Measurements from ENCODE around the gene ANAPC2. TPM values are rescaled to one million over a fixed set of nuclear protein-coding genes. Genes with fewer than 3 reads are reported as not detected.

ANAPC2 gene
- total RNA-seq, 1 donor from 2014 or later = 24.4 TPM

DNA sequence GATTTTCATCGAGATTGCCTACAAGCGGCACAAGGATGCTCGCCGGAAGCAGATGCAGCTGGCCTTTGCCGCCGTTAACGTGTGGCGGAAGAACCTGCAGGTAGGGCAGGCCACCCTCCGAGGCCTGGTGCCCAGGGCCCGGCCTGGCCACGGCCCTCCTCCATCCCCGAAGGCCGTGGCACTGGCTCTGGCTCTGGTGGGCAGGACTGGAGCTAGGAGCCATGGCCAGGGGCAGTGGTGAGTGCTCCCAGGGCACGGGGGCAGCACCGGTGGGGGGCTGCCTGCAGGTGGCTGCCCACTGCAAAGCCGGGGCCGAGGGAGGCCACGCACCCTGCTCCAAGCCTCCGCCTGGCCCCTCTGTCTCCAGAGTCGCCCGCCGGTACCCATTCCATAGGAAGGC, 24.6 kb downstream of the ANAPC2 start:
- no peak for DNase-seq (ENCODE audit: low read depth, low spot score)

- no peak for DNase-seq (ENCODE audit: low read depth, low spot score)
Measured at GRCh38 chr9:137163365-137163715, 25.0 kb downstream of the ANAPC2 start.

GRCh38 chr9:137162505-137163364, 25.6 kb downstream of the ANAPC2 start:
- no peak for DNase-seq (ENCODE audit: low read depth, low spot score)

- DNase-seq (ENCODE audit: low read depth, low spot score) = no peak
Measured at GRCh38 chr9:137161558-137162486, 26.5 kb downstream of the ANAPC2 start.

DNA sequence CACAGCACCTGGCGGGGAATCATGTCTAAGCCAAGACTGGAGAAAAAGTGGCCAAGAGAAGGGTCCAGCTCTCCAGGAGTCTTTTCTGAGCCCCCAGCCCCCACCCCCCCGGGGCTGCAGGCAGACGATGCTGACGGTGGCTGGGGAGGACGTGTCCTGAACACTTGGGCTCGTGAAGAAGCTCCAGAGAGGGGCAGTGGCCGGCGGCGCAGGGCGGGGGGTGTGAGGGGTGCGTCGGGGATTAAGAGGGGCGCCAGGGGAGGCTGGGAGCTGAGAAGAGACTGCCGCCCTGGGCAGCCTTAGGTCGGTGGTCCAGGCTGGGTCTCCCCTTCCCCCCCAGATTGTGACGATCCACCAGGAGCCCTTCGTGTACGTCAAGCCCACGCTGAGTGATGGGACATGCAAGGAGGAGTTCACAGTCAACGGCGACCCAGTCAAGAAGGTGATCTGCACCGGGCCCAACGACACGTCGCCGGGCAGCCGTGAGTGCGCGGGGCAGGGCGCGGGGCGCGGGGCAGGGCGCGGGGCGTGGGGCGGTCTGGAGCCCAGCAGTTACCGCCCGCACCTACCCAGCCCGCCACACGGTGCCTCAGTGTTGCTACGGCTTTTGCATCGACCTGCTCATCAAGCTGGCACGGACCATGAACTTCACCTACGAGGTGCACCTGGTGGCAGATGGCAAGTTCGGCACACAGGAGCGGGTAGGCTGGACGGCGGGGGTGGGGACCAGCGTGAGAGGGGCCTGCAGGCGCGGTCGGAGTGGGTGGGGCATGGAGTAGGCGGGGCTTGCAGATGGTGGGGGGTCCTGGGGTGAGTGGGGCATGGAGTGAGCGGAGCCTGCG, 27.4 kb downstream of the ANAPC2 start:
- DNase-seq (ENCODE audit: low read depth, low spot score) = no peak

DNA sequence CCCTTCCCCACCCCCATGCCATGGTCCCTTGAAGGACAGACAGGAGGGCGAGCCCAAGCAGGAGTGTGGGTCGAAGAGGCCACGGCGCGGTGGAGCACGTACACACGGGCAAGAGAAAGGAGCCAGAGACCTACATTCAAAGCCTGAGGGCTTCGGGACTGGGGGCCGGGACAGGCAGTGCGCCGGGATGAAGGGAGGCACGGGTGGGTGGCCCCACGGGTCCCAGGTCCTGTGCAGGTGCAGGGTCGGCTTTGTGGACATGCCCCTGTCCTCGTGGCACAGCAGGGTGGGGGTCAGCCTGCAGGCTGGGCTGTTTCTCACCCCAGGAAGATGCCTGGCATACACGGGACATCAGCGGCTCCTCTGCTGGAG, 28.3 kb downstream of the ANAPC2 start:
- no peak for DNase-seq (ENCODE audit: low read depth, low spot score)

- DNase-seq (ENCODE audit: low read depth, low spot score) = no peak
Measured at GRCh38 chr9:137159105-137160053, 29.0 kb downstream of the ANAPC2 start.

DNA sequence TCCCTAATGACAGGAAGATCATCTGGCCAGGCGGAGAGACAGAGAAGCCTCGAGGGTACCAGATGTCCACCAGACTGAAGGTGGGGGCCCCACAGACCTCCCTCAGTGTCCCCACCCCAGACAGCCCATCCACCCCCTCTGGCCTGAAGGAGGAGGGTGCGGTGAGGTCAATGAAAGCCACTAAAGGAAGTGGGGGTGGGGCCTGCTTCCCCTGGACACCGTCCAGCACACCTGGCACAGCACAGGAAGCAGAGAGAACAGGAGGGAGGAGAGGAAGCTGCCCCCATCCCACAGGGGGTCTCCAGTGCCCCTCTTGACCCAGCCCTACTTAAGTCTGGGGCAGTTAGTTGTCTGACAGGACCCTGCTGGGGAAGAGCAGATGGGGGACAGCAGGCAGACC, 29.7 kb downstream of the ANAPC2 start:
- DNase-seq (ENCODE audit: low read depth, low spot score) = no peak

GRCh38 chr9:137157618-137158415, 30.5 kb downstream of the ANAPC2 start:
- no peak for DNase-seq (ENCODE audit: low read depth, low spot score)

DNA sequence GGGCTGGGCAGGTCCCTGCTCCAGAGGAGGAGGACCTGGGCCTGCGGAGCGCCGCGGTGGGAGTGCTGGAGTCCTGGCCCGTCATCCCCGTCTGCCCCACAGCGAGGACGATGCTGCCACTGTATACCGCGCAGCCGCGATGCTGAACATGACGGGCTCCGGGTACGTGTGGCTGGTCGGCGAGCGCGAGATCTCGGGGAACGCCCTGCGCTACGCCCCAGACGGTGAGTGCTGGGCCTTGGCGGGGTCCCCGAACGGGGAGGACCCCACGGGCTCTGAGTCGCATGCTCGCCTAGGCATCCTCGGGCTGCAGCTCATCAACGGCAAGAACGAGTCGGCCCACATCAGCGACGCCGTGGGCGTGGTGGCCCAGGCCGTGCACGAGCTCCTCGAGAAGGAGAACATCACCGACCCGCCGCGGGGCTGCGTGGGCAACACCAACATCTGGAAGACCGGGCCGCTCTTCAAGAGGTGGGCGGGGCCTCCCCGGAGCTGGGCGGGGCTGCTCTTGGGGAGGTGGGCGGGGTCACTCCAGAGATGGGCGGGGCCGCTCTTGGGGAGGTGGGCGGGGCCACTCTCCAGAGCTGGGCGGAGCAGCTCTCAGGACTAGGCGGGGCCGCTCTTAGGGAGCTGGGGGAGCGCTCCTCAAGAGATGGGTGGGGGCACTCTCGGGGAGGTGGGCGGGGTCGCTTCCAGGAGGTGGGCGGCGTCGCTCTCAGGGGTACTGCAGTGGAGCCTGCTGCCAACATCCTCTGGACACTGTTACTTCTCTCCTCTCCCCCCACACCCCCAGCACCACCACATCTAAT, 31.6 kb downstream of the ANAPC2 start:
- DNase-seq (ENCODE audit: low read depth, low spot score) = no peak

- DNase-seq (ENCODE audit: low read depth, low spot score) = no peak
Measured at GRCh38 chr9:137152844-137153405, 35.4 kb downstream of the ANAPC2 start.

GRCh38 chr9:137150617-137151457, 37.5 kb downstream of the ANAPC2 start:
- DNase-seq (ENCODE audit: low read depth, low spot score) = no peak

DNA sequence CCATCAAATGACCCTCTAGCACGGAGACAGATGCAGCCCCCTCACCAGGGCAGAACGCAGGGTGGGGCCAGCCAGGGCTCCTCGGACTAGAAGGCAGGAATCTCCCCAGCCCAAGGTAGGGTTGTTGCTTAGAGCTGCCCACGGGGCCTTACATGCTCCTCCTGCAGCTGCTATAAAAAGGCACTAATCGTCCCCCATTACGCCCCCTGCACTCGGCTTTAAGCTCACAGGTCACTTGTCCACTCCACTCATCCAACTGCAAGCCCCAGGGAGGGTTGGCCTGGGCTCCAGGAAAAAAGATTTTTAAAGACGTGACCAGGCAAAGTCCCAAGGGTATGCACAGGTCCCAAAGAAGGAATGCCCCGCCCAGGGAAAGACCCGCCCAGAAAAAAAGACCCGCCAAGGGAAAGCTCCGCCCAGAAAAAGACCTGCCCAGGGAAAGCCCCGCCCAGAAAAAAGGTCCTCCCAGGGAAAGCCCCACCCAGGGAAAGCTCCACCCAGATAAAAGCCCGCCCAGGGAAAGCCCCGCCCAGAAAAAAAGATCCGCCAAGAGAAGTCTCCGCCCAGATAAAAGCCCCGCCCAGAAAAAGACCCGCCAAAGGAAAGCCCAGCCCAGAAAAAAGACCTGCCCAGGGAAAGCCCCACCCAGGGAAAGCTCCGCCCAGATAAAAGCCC, 38.3 kb downstream of the ANAPC2 start:
- DNase-seq (ENCODE audit: low read depth, low spot score) = no peak

- DNase-seq (ENCODE audit: low read depth, low spot score) = no peak
Measured at GRCh38 chr9:137149363-137149762, 39.0 kb downstream of the ANAPC2 start.

- DNase-seq (ENCODE audit: low read depth, low spot score) = no peak
Measured at GRCh38 chr9:137148661-137149060, 39.7 kb downstream of the ANAPC2 start.

- DNase-seq (ENCODE audit: low read depth, low spot score) = no peak
Measured at GRCh38 chr9:137148242-137148641, 40.1 kb downstream of the ANAPC2 start.

GRCh38 chr9:137147793-137148160, 40.6 kb downstream of the ANAPC2 start:
- DNase-seq (ENCODE audit: low read depth, low spot score) = no peak

Measured in pulmonary artery endothelial cell (primary cell).